ENCODE measurements around the gene ZNF620. TPM values are rescaled to one million over a fixed set of nuclear protein-coding genes. Genes with fewer than 3 reads are reported as not detected.
"Not testable (repeated sequence)": the region's sequence is repeated elsewhere in the genome, so short reads cannot be mapped to it uniquely, and the experiment has no call there.

Gene ZNF620
- total RNA-seq, 2 donors from 2014 or later, result 5.8 to 7.4 TPM

DNA sequence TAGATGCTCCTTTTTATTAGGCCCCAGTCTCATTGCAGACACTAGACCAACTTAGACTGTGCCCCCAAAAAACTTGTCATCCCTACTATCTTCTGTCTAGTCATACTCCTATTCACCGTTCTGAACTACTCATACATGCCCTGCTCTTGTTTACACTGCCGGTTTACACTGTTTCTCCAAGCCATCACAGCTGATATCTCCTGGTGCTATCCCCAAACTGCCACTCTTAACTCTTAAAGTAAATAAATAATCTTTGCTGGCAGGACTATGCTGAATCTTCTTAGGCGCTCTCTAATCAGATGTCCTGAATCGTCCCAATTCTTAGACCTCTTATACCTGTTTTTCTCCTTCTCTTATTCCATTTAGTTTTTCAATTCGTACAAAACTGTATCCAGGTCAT lies 59.8 kb downstream of the ZNF620 start:
- H3K9me3 Mint-ChIP-seq; DNase-seq; H3K27me3 Mint-ChIP-seq (ENCODE audit: low read depth); H3K27ac Mint-ChIP-seq; ATAC-seq (replicated peaks in 1 of 2); H3K4me3 Mint-ChIP-seq; H3K36me3 Mint-ChIP-seq (ENCODE audit: insufficient read depth in 2 of 2); H3K4me1 Mint-ChIP-seq (ENCODE audit: low read depth): not testable (repeated sequence)

DNA sequence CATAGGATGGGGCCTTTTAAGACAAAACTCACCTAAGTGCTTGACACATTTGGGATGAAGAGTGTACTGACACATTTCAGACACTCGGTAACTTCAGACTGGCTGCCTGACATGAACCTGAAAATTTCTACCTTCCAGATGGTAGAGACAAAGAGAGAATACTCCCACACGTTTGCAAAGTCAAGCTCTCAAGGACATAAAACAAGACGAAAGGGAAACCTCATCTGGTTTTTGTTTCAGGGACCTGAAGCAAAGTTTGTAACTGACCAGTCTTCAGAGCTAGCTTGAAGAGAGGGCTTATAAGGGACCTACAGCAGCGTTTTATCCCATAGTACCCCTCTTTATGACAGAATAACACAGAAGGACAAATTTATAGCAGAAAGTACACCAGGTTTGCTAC lies 60.9 kb downstream of the ZNF620 start:
- H3K4me3 Mint-ChIP-seq, result no peak overlapping the region
- no peaks in the 10 kb centered on the region for H3K27me3 Mint-ChIP-seq (ENCODE audit: low read depth)
- no peak for ATAC-seq (replicated peaks in 1 of 2)
- peaks cover 0 to 1% of the 10 kb centered on the region in 2 donors for H3K36me3 Mint-ChIP-seq (ENCODE audit: insufficient read depth in 2 of 2)
- no peaks in the 10 kb centered on the region for H3K9me3 Mint-ChIP-seq
- H3K4me1 Mint-ChIP-seq (ENCODE audit: low read depth), result no peaks in the 10 kb centered on the region
- DNase-seq, result no peak
- no peak overlapping the region for H3K27ac Mint-ChIP-seq

Other genes starting within 250 kb of the ZNF620 start
- gene EIF1B, start 196.3 kb upstream of the ZNF620 start, total RNA-seq, result 10 to 100 TPM; 89.6 to 92.4 TPM
- gene ENTPD3, start 118.9 kb upstream of the ZNF620 start, total RNA-seq, result not detected
- gene RPL14, start 48.7 kb upstream of the ZNF620 start, total RNA-seq, result 1,000 to 10,000 TPM; 2,782 to 3,093 TPM
- gene ZNF619, start 28.9 kb upstream of the ZNF620 start, total RNA-seq, result 1 to 10 TPM; 9.6 to 9.8 TPM
- gene ZNF621, start 18.9 kb downstream of the ZNF620 start, total RNA-seq, result 10 to 100 TPM; 35.2 to 35.5 TPM

Measured in activated T-cell treated with anti-CD3 and anti-CD28 coated beads, Interleukin-2, amount 50 U/mL, for 72 hours (primary cell).